T-cell (primary cell): ENCODE data around the gene SRGAP2C. TPM values are rescaled to one million over a fixed set of nuclear protein-coding genes. Genes with fewer than 3 reads are reported as not detected.
"Not testable (repeated sequence)": the region's sequence is repeated elsewhere in the genome, so short reads cannot be mapped to it uniquely, and the experiment has no call there.

ENCODE experiments used
- ATAC-seq, 4 experiments: fragments of 200-7000 bp in 3 of 4; fragments of 150-1000 bp in 1 of 4; cut with Tn5 transposase; replicated peaks in 1 of 4; 1 replicate in 3 of 4; 2 replicates in 1 of 4; pipeline ENCODE4 v1.10.0; 2021; ENCODE audit warnings: moderate library complexity in 3 of 4, mild to moderate bottlenecking in 2 of 4, moderate number of reproducible peaks in 1 of 4
- CTCF ChIA-PET, 2 donors: fragments of 300-600 bp; sonication (Branson Sonifier 250); formaldehyde crosslinking; loops; one replicate each; lab custom pipeline; 2022; ENCODE audit warnings: antibody characterized with exemption in 2 of 2; lab: Charles Lee
- POLR2A ChIA-PET, 2 donors: fragments of 300-600 bp; sonication (Branson Sonifier 250); formaldehyde crosslinking; loops; one replicate each; lab custom pipeline; 2022; ENCODE audit warnings: antibody characterized with exemption in 2 of 2; lab: Charles Lee
- DNase-seq, 35 experiments: peaks; one replicate each; pipeline versions ENCODE4 v3.0.0 to v3.0.0-alpha.2; 2013 to 2023
- H3K27ac ChIP-seq: one replicate; pipeline ENCODE4 v1.5.1; 2013; ENCODE audit warnings: low read length
- H3K27me3 ChIP-seq, 2 experiments: replicated peaks in 1 of 2; 1 replicate in 1 of 2; 2 replicates in 1 of 2; pipeline versions ENCODE4 v1.6.1 to v1.7.0; 2013; ENCODE audit warnings: low read length in 1 of 2, mixed read lengths in 1 of 2; ENCODE audit not compliant: control insufficient read depth in 2 of 2, insufficient read depth in 2 of 2; ENCODE audit errors: extremely low read depth in 1 of 2
- H3K36me3 ChIP-seq, 2 donors: 1 replicate in 1 of 2; 2 replicates in 1 of 2; pipeline versions ENCODE4 v1.6.1 to v1.7.0; 2013; ENCODE audit warnings: low read length in 1 of 2; ENCODE audit not compliant: control insufficient read depth in 2 of 2, insufficient read depth in 1 of 2; ENCODE audit errors: extremely low read depth in 1 of 2
- H3K4me1 ChIP-seq, 2 experiments: 1 replicate in 1 of 2; 2 replicates in 1 of 2; pipeline versions ENCODE4 v1.6.1 to v1.7.0; 2013; ENCODE audit warnings: low read length in 2 of 2, mixed read lengths in 1 of 2; ENCODE audit not compliant: insufficient read depth in 2 of 2, control insufficient read depth in 1 of 2; ENCODE audit errors: extremely low read depth in 1 of 2
- H3K4me3 ChIP-seq, 2 donors: 1 replicate in 1 of 2; 2 replicates in 1 of 2; pipeline versions ENCODE4 v1.5.1 to v1.7.0; 2013; ENCODE audit warnings: mild to moderate bottlenecking in 2 of 2, low read length in 1 of 2, moderate library complexity in 1 of 2; ENCODE audit not compliant: control insufficient read depth in 1 of 2; ENCODE audit errors: extremely low read depth in 1 of 2
- H3K9me3 ChIP-seq: 2 replicates; pipeline ENCODE4 v1.7.0; 2013
- H3K27ac Mint-ChIP-seq, 2 donors: one replicate each; pipeline ENCODE4 v1.8.0; 2020 to 2021; ENCODE audit warnings: mild to moderate bottlenecking in 2 of 2, mixed read lengths in 2 of 2
- H3K27me3 Mint-ChIP-seq, 2 donors: one replicate each; pipeline ENCODE4 v1.8.0; 2021 to 2022; ENCODE audit warnings: mixed read lengths in 2 of 2
- H3K36me3 Mint-ChIP-seq: one replicate; pipeline ENCODE4 v1.8.0; 2021; ENCODE audit warnings: mixed read lengths
- H3K4me1 Mint-ChIP-seq, 3 donors: one replicate each; pipeline ENCODE4 v1.8.0; 2020 to 2022; ENCODE audit warnings: mixed read lengths in 3 of 3, mild to moderate bottlenecking in 1 of 3
- H3K4me3 Mint-ChIP-seq, 3 donors: one replicate each; pipeline ENCODE4 v1.8.0; 2020 to 2022; ENCODE audit warnings: mild to moderate bottlenecking in 3 of 3, mixed read lengths in 3 of 3, moderate library complexity in 3 of 3
- H3K9me3 Mint-ChIP-seq, 3 donors: one replicate each; pipeline ENCODE4 v1.8.0; 2020 to 2022; ENCODE audit warnings: mixed read lengths in 3 of 3
- WGBS: methylation state at CpG from one replicate; pipeline ENCODE4 v1.1.5; 2013; ENCODE audit warnings: missing lambda C conversion rate; ENCODE audit not compliant: insufficient coverage; 5-methylcytosine and 5-hydroxymethylcytosine counted together
- total RNA-seq, 35 experiments: library from RNA in 6 of 35; stranded (reverse) in 6 of 35; fragments of 120-200 nt in 1 of 35; gene quantifications; one replicate each; pipeline versions ENCODE4 v1.2.1 to v1.2.4 and lab custom pipeline; 2013 to 2026

The SRGAP2C gene
- total RNA-seq, 5 donors from 2014 or later (not counting 1 experiment from before 2014, with no cell fraction given), result 11.1 to 23.2 (median 19.1) TPM

- H3K27ac ChIP-seq, POLR2A ChIA-PET, H3K4me1 Mint-ChIP-seq, H3K9me3 Mint-ChIP-seq, CTCF ChIA-PET, H3K27me3 Mint-ChIP-seq, H3K36me3 ChIP-seq, ATAC-seq, H3K4me1 ChIP-seq, DNase-seq, H3K4me3 ChIP-seq, H3K4me3 Mint-ChIP-seq, H3K27me3 ChIP-seq, H3K27ac Mint-ChIP-seq, H3K36me3 Mint-ChIP-seq, H3K9me3 ChIP-seq: not testable (repeated sequence)
- WGBS, result no CpG with 5 or more reads among the region's 9 CpGs
These were observed 28.7 kb downstream of the SRGAP2C start for GRCh38 chr1:121213491-121213890.

GRCh38 chr1:121214544-121215156 lies 29.9 kb downstream of the SRGAP2C start:
- POLR2A ChIA-PET, CTCF ChIA-PET, H3K36me3 ChIP-seq, H3K36me3 Mint-ChIP-seq, H3K27me3 Mint-ChIP-seq, H3K9me3 Mint-ChIP-seq, H3K4me3 ChIP-seq, H3K27ac Mint-ChIP-seq, DNase-seq, H3K4me1 ChIP-seq, ATAC-seq, H3K4me1 Mint-ChIP-seq, H3K27me3 ChIP-seq, H3K4me3 Mint-ChIP-seq, H3K9me3 ChIP-seq, H3K27ac ChIP-seq: not testable (repeated sequence)
- WGBS, result no CpG with 5 or more reads among the region's 5 CpGs

- H3K4me3 Mint-ChIP-seq, H3K9me3 Mint-ChIP-seq, H3K27me3 Mint-ChIP-seq, H3K4me1 ChIP-seq, H3K4me1 Mint-ChIP-seq, H3K36me3 ChIP-seq, H3K27ac ChIP-seq, H3K9me3 ChIP-seq, DNase-seq, H3K27ac Mint-ChIP-seq, CTCF ChIA-PET, ATAC-seq, H3K27me3 ChIP-seq, H3K4me3 ChIP-seq, POLR2A ChIA-PET, H3K36me3 Mint-ChIP-seq: not testable (repeated sequence)
- WGBS, result no CpG with 5 or more reads among the region's 1 CpG
These were observed 31.1 kb downstream of the SRGAP2C start for GRCh38 chr1:121215699-121216417.

- H3K4me1 Mint-ChIP-seq, H3K36me3 Mint-ChIP-seq, H3K27ac Mint-ChIP-seq, H3K27ac ChIP-seq, H3K4me3 ChIP-seq, POLR2A ChIA-PET, H3K9me3 Mint-ChIP-seq, CTCF ChIA-PET, H3K4me3 Mint-ChIP-seq, H3K27me3 ChIP-seq, H3K4me1 ChIP-seq, H3K27me3 Mint-ChIP-seq, ATAC-seq, H3K9me3 ChIP-seq, DNase-seq, H3K36me3 ChIP-seq: not testable (repeated sequence)
- no CpG with 5 or more reads among the region's 1 CpG for WGBS
These were observed 31.9 kb downstream of the SRGAP2C start for GRCh38 chr1:121216676-121217075.

DNA sequence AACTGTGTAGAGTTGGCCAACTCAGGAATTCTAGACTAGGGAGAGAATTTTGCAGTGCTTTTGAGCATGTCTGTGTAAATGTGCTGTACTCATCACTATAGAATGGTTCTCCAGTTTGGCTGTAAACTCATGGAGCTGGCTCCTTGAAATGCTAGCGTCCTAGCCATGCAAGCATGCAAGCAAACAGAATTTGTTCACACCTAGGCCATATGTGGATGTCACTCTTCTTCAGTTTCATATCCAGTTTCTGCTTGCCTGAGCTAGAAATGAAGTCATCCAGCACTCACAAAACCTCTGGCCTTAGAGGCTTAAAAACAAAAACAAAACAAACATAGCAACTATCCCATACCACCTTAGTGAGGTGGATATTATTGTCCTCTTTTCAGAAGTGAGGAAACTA lies 37.0 kb downstream of the SRGAP2C start:
- POLR2A ChIA-PET, H3K9me3 Mint-ChIP-seq, H3K36me3 Mint-ChIP-seq, H3K27me3 ChIP-seq, H3K4me1 ChIP-seq, H3K27ac ChIP-seq, ATAC-seq, H3K4me3 ChIP-seq, H3K4me3 Mint-ChIP-seq, CTCF ChIA-PET, H3K27me3 Mint-ChIP-seq, H3K36me3 ChIP-seq, H3K27ac Mint-ChIP-seq, H3K4me1 Mint-ChIP-seq, H3K9me3 ChIP-seq, DNase-seq: not testable (repeated sequence)
- WGBS, result no CpG with 5 or more reads among the region's 1 CpG

GRCh38 chr1:121224714-121225113 lies 39.9 kb downstream of the SRGAP2C start:
- not testable (repeated sequence) for H3K4me1 Mint-ChIP-seq

More at GRCh38 chr1:121224714-121225113, 39.9 kb downstream of the SRGAP2C start:
- H3K4me1 ChIP-seq, POLR2A ChIA-PET, CTCF ChIA-PET, H3K27ac ChIP-seq, H3K4me3 ChIP-seq, H3K9me3 ChIP-seq, H3K27me3 ChIP-seq, H3K36me3 Mint-ChIP-seq, ATAC-seq, H3K4me3 Mint-ChIP-seq, H3K27ac Mint-ChIP-seq, H3K36me3 ChIP-seq, H3K27me3 Mint-ChIP-seq, DNase-seq, H3K9me3 Mint-ChIP-seq: not testable (repeated sequence)
- no CpG with 5 or more reads among the region's 4 CpGs for WGBS
